HEK293 (cell line): Measurements from ENCODE around the gene RPS14.
A peak's percentile ranks its signal among the peaks of the same experiment; 100 is the strongest.

Experiments
- CTCF ChIA-PET: fragments of 350-600 bp; formaldehyde crosslinking; extraction: SDS; loops from one replicate; lab custom pipeline; 2021; ENCODE audit warnings: antibody characterized with exemption; lab: Yijun Ruan, JAX
- POLR2A ChIA-PET: fragments of 300-600 bp; formaldehyde crosslinking; extraction: SDS; loops from one replicate; lab custom pipeline; 2020; ENCODE audit warnings: antibody characterized with exemption, inconsistent platforms; lab: Yijun Ruan, JAX
- H3K27ac ChIP-seq: fragments of 200-500 bp; sonication (Bioruptor generic); 2 replicates; pipeline ENCODE4 v1.5.1; 2014; ENCODE audit warnings: low read depth, low read length, control low read depth, inconsistent platforms; ENCODE audit errors: extremely low read depth
- H3K36me3 ChIP-seq, 2 experiments: fragments of 200-500 bp in 1 of 2; sonication (Bioruptor generic) in 1 of 2; 1 replicate in 1 of 2; 2 replicates in 1 of 2; pipeline ENCODE4 v1.5.1; 2014 to 2017; ENCODE audit warnings: inconsistent platforms in 2 of 2, low read length in 2 of 2; ENCODE audit not compliant: control insufficient read depth in 2 of 2, insufficient read depth in 1 of 2
- H3K4me1 ChIP-seq: fragments of 200-500 bp; sonication (Bioruptor generic); 2 replicates; pipeline ENCODE4 v1.5.1; 2014; ENCODE audit warnings: mild to moderate bottlenecking, low read length, inconsistent platforms; ENCODE audit not compliant: control insufficient read depth, insufficient read depth
- H3K4me3 ChIP-seq: 2 replicates; pipeline ENCODE4 v1.5.1; 2011; ENCODE audit warnings: low read depth, mild to moderate bottlenecking, control low read depth, low read length, moderate library complexity
- H3K9me3 ChIP-seq: fragments of 200-500 bp; sonication (Bioruptor generic); 2 replicates; pipeline ENCODE4 v1.5.1; 2014; ENCODE audit warnings: low read depth, low read length, inconsistent platforms; ENCODE audit not compliant: control insufficient read depth, insufficient read depth
- ATF2 ChIP-seq: fragments of 450-650 bp; formaldehyde crosslinking; IDR thresholded peaks from 2 replicates; pipeline ENCODE4 v1.5.1; 2016; ENCODE audit warnings: missing biosample characterization, missing genetic modification characterization, low read depth
- FEZF1 ChIP-seq: fragments of 450-650 bp; formaldehyde crosslinking; IDR thresholded peaks from 2 replicates; pipeline ENCODE4 v1.5.1; 2016; ENCODE audit warnings: missing biosample characterization, missing genetic modification characterization
- HOXA7 ChIP-seq: sonication (generic); formaldehyde crosslinking; IDR thresholded peaks from 2 replicates; pipeline ENCODE4 v1.8.1; 2022; ENCODE audit warnings: missing genetic modification reagents, borderline replicate concordance
- INSM2 ChIP-seq: fragments of 450-650 bp; formaldehyde crosslinking; IDR thresholded peaks from 2 replicates; pipeline ENCODE4 v1.5.1; 2016; ENCODE audit warnings: missing biosample characterization, missing genetic modification characterization
- KLF16 ChIP-seq: fragments of 450-650 bp; formaldehyde crosslinking; IDR thresholded peaks from 2 replicates; pipeline ENCODE4 v1.5.1; 2017; ENCODE audit warnings: missing biosample characterization, missing genetic modification characterization
- PATZ1 ChIP-seq: fragments of 450-650 bp; formaldehyde crosslinking; IDR thresholded peaks from 2 replicates; pipeline ENCODE4 v1.5.1; 2016; ENCODE audit warnings: missing biosample characterization, missing genetic modification characterization
- PRDM4 ChIP-seq: fragments of 450-650 bp; formaldehyde crosslinking; IDR thresholded peaks from 2 replicates; pipeline ENCODE4 v1.5.1; 2017; ENCODE audit warnings: missing biosample characterization, missing genetic modification characterization
- REPIN1 ChIP-seq: fragments of 450-650 bp; formaldehyde crosslinking; IDR thresholded peaks from 2 replicates; pipeline ENCODE4 v1.5.1; 2017; ENCODE audit warnings: missing biosample characterization, missing genetic modification characterization, low read depth
- SCRT2 ChIP-seq: fragments of 450-650 bp; formaldehyde crosslinking; IDR thresholded peaks from 2 replicates; pipeline ENCODE4 v1.5.1; 2016; ENCODE audit warnings: missing biosample characterization, missing genetic modification characterization
- ZBTB10 ChIP-seq: fragments of 450-650 bp; formaldehyde crosslinking; IDR thresholded peaks from 2 replicates; pipeline ENCODE4 v1.5.1; 2016; ENCODE audit warnings: missing biosample characterization, missing genetic modification characterization
- ZBTB17 ChIP-seq: fragments of 450-650 bp; formaldehyde crosslinking; IDR thresholded peaks from 2 replicates; pipeline ENCODE4 v1.5.1; 2016; ENCODE audit warnings: missing biosample characterization, missing genetic modification characterization
- ZBTB21 ChIP-seq: fragments of 450-650 bp; formaldehyde crosslinking; IDR thresholded peaks from 2 replicates; pipeline ENCODE4 v1.5.1; 2017; ENCODE audit warnings: missing biosample characterization, missing genetic modification characterization
- ZNF112 ChIP-seq: fragments of 450-650 bp; formaldehyde crosslinking; IDR thresholded peaks from 2 replicates; pipeline ENCODE4 v1.5.0; 2017; ENCODE audit warnings: missing biosample characterization, missing genetic modification characterization
- ZNF19 ChIP-seq: fragments of 450-650 bp; formaldehyde crosslinking; IDR thresholded peaks from 2 replicates; pipeline ENCODE4; 2016; ENCODE audit warnings: missing biosample characterization, missing genetic modification characterization, low read depth
- ZNF26 ChIP-seq: fragments of 450-650 bp; formaldehyde crosslinking; IDR thresholded peaks from 2 replicates; pipeline ENCODE4 v1.5.1; 2016; ENCODE audit warnings: missing biosample characterization, missing genetic modification characterization
- ZNF555 ChIP-seq: fragments of 450-650 bp; formaldehyde crosslinking; conservative IDR thresholded peaks from 2 replicates; pipeline ENCODE4 v1.5.1; 2017; ENCODE audit warnings: missing biosample characterization, mild to moderate bottlenecking, missing genetic modification characterization, inconsistent platforms
- ZNF585B ChIP-seq: fragments of 450-650 bp; formaldehyde crosslinking; IDR thresholded peaks from 2 replicates; pipeline ENCODE4 v1.5.1; 2016; ENCODE audit warnings: missing biosample characterization, missing genetic modification characterization
- ZNF629 ChIP-seq: fragments of 450-650 bp; formaldehyde crosslinking; IDR thresholded peaks from 2 replicates; pipeline ENCODE4 v1.5.1; 2017; ENCODE audit warnings: missing biosample characterization, missing genetic modification characterization
- ZNF791 ChIP-seq: fragments of 450-650 bp; formaldehyde crosslinking; IDR thresholded peaks from 2 replicates; pipeline ENCODE4 v1.5.1; 2016; ENCODE audit warnings: missing biosample characterization, missing genetic modification characterization
- ZNF830 ChIP-seq: fragments of 450-650 bp; IDR thresholded peaks from 2 replicates; pipeline ENCODE4 v1.5.0; 2018; ENCODE audit warnings: missing biosample characterization, missing genetic modification characterization, low read depth, mild to moderate bottlenecking, moderate library complexity

The RPS14 gene

GRCh38 chr5:150434464-150434863, 15.1 kb downstream of the RPS14 start:
- CTCF ChIA-PET: interaction anchor here (0.7 to 1.9 kb wide), 5 partner anchors 9 to 605 kb away, joined by 3 to 7 read pairs (median 3); no protein-coding TSS in a partner anchor
- POLR2A ChIA-PET: interaction anchor here (0.8 kb wide), 1 partner anchor 25 kb away, joined by 3 read pairs; no protein-coding TSS in a partner anchor

GRCh38 chr5:150431574-150431973, 18.0 kb downstream of the RPS14 start:
- H3K36me3 ChIP-seq: no peaks in the 10 kb centered on the region
- no peaks in the 10 kb centered on the region for H3K4me1 ChIP-seq
- H3K27ac ChIP-seq: no peak overlapping the region
- H3K9me3 ChIP-seq: no peaks in the 10 kb centered on the region
- ChIA-PET POLR2A (no interaction called here), CTCF (no interaction called here)
- H3K4me3 ChIP-seq: no peak overlapping the region
- TF ChIP-seq ZNF112 (tag by site-specific recombination) (no peak), REPIN1 (no peak), PATZ1 (tag by site-specific recombination) (no peak), ZNF585B (tag by site-specific recombination) (peak; percentile 56), ZBTB10 (tag by site-specific recombination) (no peak), PRDM4 (tag by site-specific recombination) (peak; percentile 39; the same call in 1 of the 2 replicates), ZNF26 (tag by site-specific recombination) (no peak), ZBTB17 (tag by site-specific recombination) (0 out of 2 replicates have a peak, but pooled peaks have one; percentile 14)

More at GRCh38 chr5:150434464-150434863, 15.1 kb downstream of the RPS14 start:
- no peaks in the 10 kb centered on the region for H3K4me1 ChIP-seq
- no peaks in the 10 kb centered on the region for H3K9me3 ChIP-seq
- no peak overlapping the region for H3K27ac ChIP-seq
- no peak overlapping the region for H3K4me3 ChIP-seq
- TF ChIP-seq INSM2 (tag by site-specific recombination) (no peak), ZNF555 (tag by site-specific recombination) (no peak), ZNF791 (no peak), SCRT2 (tag by site-specific recombination) (no peak), ZNF830 (tag by site-specific recombination) (no peak), FEZF1 (tag by site-specific recombination) (no peak), ATF2 (peak; percentile 52; the same call in 1 of the 2 replicates), HOXA7 (CRISPR knock-in tag) (no peak), KLF16 (tag by site-specific recombination) (no peak), ZBTB21 (0 out of 2 replicates have a peak, but pooled peaks have one; percentile 37), ZNF629 (tag by site-specific recombination) (peak; percentile 41; the same call in 1 of the 2 replicates), ZNF19 (tag by site-specific recombination) (no peak)
- H3K36me3 ChIP-seq: no peaks in the 10 kb centered on the region
